Measurements from ENCODE around the gene WDR37.
"Not testable (repeated sequence)": the region's sequence is repeated elsewhere in the genome, so short reads cannot be mapped to it uniquely, and the experiment has no call there.

Gene WDR37

GRCh38 chr10:1044146-1044545 is 12.0 kb upstream of the WDR37 start:
- DNase-seq = no peak

GRCh38 chr10:1044964-1045363 is 11.2 kb upstream of the WDR37 start:
- DNase-seq = no peak

DNA sequence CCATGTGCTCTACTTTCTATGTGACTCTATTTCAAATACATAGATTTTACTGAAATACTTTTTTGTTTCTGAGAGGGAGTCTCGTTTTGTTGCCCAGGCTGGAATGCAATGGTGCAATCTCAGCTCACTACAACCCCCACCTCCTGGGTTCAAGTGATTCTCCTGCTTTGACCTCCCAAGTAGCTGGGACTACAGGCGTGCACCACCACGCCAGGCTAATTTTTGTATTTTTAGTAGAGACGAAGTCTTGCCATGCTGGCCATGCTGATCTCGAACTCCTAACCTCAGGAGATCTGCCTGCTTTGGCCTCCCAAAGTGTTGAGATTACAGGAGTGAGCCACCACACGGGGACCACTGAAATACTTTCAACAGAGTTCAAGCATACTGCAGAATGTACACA is 10.8 kb upstream of the WDR37 start:
- no peak for DNase-seq

- no peak for DNase-seq
Measured at GRCh38 chr10:1047937-1048336, 8.2 kb upstream of the WDR37 start.

DNA sequence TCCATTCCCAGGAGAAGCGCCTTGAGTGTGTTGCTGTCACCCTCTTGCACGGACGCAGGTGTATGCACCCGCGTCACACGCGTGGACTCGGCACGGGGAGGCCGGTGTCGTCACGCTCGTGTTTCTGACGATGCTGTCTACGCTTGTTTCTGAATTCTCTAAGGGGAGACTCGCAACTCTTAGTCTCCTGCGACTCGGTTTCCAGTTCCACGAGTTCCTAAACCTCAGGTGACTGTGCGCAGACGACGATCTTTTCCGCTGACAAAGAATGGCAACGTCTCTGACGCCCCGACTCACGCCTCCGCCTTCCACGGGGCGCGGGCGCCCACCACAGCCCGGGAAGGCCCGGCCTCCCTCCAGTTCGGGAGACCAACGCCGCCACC is 7.8 kb upstream of the WDR37 start:
- DNase-seq = peak in 1 of 2 donors; percentile 63

- DNase-seq = peak; percentile 93 to 94
Measured at GRCh38 chr10:1048732-1049424, 7.3 kb upstream of the WDR37 start, which contains the start of gene IDI1. Gene IDI1 (minus strand): TSS chr10:1049119. CDS start chr10:1049003, 116 bp downstream.

- DNase-seq = no peak
Measured at GRCh38 chr10:1049425-1049958, 6.7 kb upstream of the WDR37 start.

DNA sequence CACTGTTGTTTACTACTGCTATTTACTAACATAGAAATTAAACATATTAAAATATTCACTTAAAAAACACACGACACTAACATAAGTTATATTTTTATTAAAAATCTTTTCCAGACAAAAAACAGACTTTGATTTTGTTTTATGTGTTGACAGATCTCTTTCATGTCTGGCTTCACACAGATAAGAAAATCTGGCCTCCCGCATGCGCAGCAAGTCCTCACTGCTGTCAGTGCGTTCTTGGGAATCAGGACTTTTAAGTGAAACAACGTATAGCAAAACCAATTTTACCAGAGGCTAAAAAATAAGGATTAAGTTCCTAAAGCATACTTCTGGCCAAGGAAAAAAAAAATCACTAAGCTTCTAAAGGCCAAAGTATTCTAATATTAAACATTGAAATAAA is 6.0 kb upstream of the WDR37 start:
- no peak for DNase-seq

DNA sequence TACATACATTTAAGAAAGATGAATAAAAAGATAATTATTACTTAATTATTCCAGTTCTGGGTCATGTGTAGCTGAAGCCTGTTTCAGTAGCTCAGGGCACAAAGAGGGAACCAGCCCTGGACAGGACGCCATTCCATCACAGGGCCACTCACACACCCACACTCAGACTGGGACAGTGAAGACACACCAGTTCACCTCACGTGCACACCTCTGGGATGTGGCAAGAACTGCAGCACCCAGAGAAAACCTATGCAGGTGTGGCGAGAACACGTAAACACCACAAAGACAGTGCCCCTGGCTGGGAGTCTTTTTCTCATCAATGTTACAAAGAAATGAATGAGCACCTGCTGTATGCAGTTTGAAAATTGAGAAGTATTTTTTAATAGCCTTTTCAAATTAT is 5.6 kb upstream of the WDR37 start:
- DNase-seq = peak; percentile 13 to 41

GRCh38 chr10:1054684-1055083 is 1.5 kb upstream of the WDR37 start:
- DNase-seq = no peak

GRCh38 chr10:1057106-1057657 is 997 bp downstream of the WDR37 start:
- no peak for DNase-seq

DNA sequence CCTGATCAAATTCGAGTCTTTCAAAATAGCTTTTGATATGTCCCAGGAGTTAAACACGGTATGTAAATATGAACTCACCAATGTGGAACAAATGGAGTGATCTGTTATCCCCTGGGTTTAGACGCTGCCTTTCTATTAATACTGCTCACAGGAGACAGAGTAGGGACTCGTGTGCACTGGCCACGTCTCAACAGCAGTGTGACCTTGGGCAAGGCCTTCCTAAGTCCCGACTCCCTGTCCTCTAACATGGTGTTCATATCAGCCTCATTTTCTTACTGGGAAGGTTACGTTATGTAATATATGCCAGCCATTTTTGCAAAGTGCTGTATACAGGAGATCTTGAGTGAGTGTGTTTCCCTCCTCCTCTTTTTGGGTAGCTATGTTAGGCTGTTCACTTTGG is 1.8 kb downstream of the WDR37 start:
- DNase-seq = no peak

DNA sequence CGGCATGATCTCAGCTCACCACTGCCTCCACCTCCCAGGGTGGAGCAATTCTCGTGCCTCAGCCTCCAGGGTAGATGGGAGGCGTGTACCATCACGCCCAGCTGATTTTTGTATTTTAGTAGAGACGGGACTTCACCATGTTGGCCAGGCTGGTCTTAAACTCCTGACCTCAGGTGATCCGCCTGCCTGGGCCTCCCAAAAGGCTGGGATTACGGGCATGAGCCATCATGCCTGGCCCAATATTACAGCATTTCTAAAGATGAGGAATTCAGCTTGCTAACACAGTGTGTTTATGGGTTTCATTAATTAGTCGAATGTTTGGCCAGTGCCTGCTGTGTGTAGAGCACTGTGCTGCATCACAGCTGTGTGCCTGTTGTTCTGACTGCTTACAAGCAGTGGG is 3.7 kb downstream of the WDR37 start:
- DNase-seq = no peak

- no peak for DNase-seq
Measured at GRCh38 chr10:1061930-1062774, 6.0 kb downstream of the WDR37 start.

GRCh38 chr10:1063232-1063865 is 7.2 kb downstream of the WDR37 start:
- peak; percentile 14 to 24 for DNase-seq

DNA sequence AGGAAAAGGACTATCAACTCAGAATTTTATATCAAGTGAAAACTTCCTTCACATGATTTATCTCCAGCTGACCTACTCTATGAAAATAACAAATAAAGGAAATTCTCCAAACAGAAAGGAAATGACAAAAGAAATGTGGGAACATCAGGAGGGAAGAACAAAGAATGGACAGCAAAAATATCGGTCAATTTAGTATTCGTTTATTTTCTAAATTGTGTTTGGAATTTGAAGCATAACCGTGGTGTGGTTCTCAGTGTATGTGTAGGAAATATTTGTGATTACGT is 8.7 kb downstream of the WDR37 start:
- DNase-seq = no peak

DNA sequence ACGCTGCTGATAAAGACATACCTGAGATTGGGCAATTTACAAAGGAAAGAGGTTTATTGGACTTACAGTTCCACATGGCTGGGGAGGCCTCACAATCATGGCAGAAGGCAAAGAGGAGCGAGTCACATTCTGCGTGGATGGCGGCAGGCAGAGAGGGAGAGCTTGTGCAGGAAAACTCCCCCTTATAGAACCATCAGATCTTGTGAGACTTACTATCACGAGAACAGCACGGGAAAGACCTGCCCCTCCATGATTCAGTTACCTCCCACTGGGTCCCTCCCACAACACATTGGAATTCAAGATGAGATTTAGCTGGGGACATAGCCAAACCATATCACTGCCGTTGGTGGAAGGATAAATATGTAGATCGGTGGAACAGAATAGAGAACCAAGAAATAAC is 10.5 kb downstream of the WDR37 start:
- DNase-seq = not testable (repeated sequence)

GRCh38 chr10:1068380-1069361 is 12.5 kb downstream of the WDR37 start:
- DNase-seq = no peak

GRCh38 chr10:1070919-1071318 is 14.7 kb downstream of the WDR37 start:
- no peak for DNase-seq

DNA sequence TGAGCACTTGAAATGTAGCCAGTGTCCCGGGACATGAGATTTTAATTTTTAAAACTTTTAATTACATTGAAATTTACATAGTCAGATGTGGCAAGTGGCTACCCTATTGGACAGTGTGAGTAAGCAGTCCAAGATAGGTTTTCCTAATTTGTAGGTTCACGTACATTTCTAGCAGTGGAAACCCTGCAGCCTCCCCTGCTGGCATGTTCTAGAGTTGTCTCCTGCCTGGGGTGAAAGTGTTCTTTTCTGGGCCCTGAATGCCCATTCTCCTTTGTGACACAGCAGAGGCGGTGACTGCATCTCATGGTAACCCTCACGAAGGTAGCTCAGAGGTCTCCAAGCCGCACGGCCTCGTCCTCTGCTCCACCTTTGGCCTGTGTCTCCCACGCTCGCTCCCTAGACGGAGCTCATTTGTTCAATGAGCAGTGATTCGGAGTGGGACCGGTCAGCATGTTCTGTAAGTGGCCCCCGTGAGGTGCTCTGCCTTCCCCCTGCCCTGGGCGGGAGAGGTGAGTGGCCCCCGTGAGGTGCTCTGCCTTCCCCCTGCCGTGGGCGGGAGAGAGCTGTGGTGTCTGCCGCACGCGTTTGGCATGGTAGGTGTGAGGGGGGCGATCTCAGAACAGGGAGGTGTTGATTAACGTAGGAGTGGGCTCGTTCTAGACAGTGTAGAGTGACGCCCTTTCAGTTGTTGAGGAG is 18.0 kb downstream of the WDR37 start:
- no peak for DNase-seq

- no peak for DNase-seq
Measured at GRCh38 chr10:1074748-1075308, 18.6 kb downstream of the WDR37 start.

Measured in activated CD4-positive, alpha-beta T cell treated with anti-CD3 and anti-CD28 coated beads for 4 hours (primary cell).